Vagina (tissue), 2 donors: ENCODE results near the gene DNMT3B. TPM values are rescaled to one million over a fixed set of nuclear protein-coding genes. Genes with fewer than 3 reads are reported as not detected.
"Not testable (repeated sequence)": the region's sequence is repeated elsewhere in the genome, so short reads cannot be mapped to it uniquely, and the experiment has no call there.

Source experiments
- DNase-seq, 2 donors: peaks; one replicate each; pipeline ENCODE4 v3.0.0-alpha.2; 2017; ENCODE audit errors: extremely low spot score in 2 of 2
- H3K27ac ChIP-seq: fragments of 200-600 bp; sonication (generic); one replicate; pipeline ENCODE4 v1.5.1; 2019
- H3K27me3 ChIP-seq: fragments of 200-600 bp; sonication (generic); one replicate; pipeline ENCODE4 v1.5.1; 2019
- H3K36me3 ChIP-seq, 2 donors: fragments of 200-600 bp; sonication (generic); one replicate each; pipeline ENCODE4 v1.5.1; 2017 to 2019
- H3K4me1 ChIP-seq: fragments of 200-600 bp; sonication (generic); one replicate; pipeline ENCODE4 v1.5.1; 2019
- H3K4me3 ChIP-seq, 2 donors: fragments of 200-600 bp; sonication (generic); 1 replicate in 1 of 2; 2 replicates in 1 of 2; pipeline ENCODE4 v1.5.1; 2016 to 2019
- H3K9me3 ChIP-seq: fragments of 200-600 bp; sonication (generic); one replicate; pipeline ENCODE4 v1.5.1; 2019
- POLR2A ChIP-seq, 2 donors: fragments of 450-650 bp; IDR thresholded peaks; one replicate each; pipeline ENCODE4 v1.6.1; 2017; ENCODE audit warnings: antibody characterized with exemption in 2 of 2, mild to moderate bottlenecking in 2 of 2, moderate library complexity in 2 of 2
- POLR2AphosphoS5 ChIP-seq, 2 donors: sonication (generic); formaldehyde crosslinking; IDR thresholded peaks; one replicate each; pipeline ENCODE4 v1.9.0; 2017; ENCODE audit warnings: antibody characterized with exemption in 2 of 2, mild to moderate bottlenecking in 2 of 2, low read depth in 1 of 2; ENCODE audit not compliant: insufficient read depth in 1 of 2
- intact Hi-C: fragments of 100-400 bp; cut with DNase I; formaldehyde crosslinking; loops from one replicate; pipeline ENCODE4 v1.15.1; 2023
- total RNA-seq: library from RNA; depleted of rRNA; stranded (reverse); fragments of >200 nt; gene quantifications from one replicate; pipeline ENCODE4 v1.2.3, GENCODE V29; 2016
- TF ChIP-seq, protein P1 (sequence below), 3 experiments: fragments of 450-650 bp in 2 of 3; fragments of 200-600 bp in 1 of 3; sonication (generic) in 1 of 3; IDR thresholded peaks; one replicate each; pipeline ENCODE4 v1.5.1; 2017 to 2019; ENCODE audit warnings: antibody characterized with exemption in 3 of 3, mild to moderate bottlenecking in 2 of 3, moderate library complexity in 2 of 3

The DNMT3B gene
- total RNA-seq, 1 donor from 2014 or later = 1.2 TPM

- H3K36me3 ChIP-seq = no peaks in the 10 kb centered on the region
- H3K9me3 ChIP-seq = no peaks in the 10 kb centered on the region
- DNase-seq = no peak
- no peaks in the 10 kb centered on the region for H3K27me3 ChIP-seq
- TF ChIP-seq POLR2AphosphoS5 (IDR thresholded peaks at IDR 0.05; ENCODE audit: insufficient read depth in 1 of 2, low read depth in 1 of 2) (no peak), POLR2A (IDR thresholded peaks at IDR 0.05) (no peak)
- TF ChIP-seq, protein P1, sequence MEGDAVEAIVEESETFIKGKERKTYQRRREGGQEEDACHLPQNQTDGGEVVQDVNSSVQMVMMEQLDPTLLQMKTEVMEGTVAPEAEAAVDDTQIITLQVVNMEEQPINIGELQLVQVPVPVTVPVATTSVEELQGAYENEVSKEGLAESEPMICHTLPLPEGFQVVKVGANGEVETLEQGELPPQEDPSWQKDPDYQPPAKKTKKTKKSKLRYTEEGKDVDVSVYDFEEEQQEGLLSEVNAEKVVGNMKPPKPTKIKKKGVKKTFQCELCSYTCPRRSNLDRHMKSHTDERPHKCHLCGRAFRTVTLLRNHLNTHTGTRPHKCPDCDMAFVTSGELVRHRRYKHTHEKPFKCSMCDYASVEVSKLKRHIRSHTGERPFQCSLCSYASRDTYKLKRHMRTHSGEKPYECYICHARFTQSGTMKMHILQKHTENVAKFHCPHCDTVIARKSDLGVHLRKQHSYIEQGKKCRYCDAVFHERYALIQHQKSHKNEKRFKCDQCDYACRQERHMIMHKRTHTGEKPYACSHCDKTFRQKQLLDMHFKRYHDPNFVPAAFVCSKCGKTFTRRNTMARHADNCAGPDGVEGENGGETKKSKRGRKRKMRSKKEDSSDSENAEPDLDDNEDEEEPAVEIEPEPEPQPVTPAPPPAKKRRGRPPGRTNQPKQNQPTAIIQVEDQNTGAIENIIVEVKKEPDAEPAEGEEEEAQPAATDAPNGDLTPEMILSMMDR (IDR thresholded peaks at IDR 0.05) = no peak
- H3K27ac ChIP-seq = no peak overlapping the region
- no peak overlapping the region for H3K4me3 ChIP-seq
- H3K4me1 ChIP-seq = no peaks in the 10 kb centered on the region
- intact Hi-C loops = no loop called here
Observed at GRCh38 chr20:32756156-32756555, 6.0 kb upstream of the DNMT3B start.

- no peaks in the 10 kb centered on the region for H3K36me3 ChIP-seq
- H3K27ac ChIP-seq = no peak overlapping the region
- intact Hi-C loops = no loop called here
- no peaks in the 10 kb centered on the region for H3K9me3 ChIP-seq
- H3K27me3 ChIP-seq = no peaks in the 10 kb centered on the region
- peaks cover 18% of the 10 kb centered on the region for H3K4me1 ChIP-seq
- peak overlapping the region; percentile 61 to 76 for H3K4me3 ChIP-seq
- no peak for TF ChIP-seq POLR2AphosphoS5 (IDR thresholded peaks at IDR 0.05; ENCODE audit: insufficient read depth in 1 of 2, low read depth in 1 of 2)
- no peak for DNase-seq
Observed at GRCh38 chr20:32761417-32761830, 761 bp upstream of the DNMT3B start.

DNA sequence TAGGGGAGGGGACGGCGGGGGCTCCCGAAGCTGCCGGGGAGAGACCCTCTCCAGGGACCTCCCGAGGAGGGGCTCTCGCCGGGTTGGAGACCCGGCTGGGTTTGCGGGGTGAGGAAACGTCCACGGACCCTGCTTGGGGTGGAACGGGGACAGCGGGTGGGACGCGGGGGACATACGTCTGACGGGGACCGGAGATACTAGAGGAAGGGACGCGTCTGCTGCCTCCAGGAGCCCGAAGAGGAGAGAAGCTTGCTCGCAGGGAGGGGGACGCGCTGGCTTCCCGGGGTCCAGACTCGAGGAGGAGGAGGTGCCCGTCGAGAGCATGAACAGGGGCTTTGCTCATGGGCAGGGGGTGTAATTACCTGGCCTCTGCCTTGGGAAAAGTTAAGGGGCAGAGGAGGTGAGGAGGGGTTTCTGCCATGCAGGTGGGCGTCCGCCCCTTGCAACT, 593 bp downstream of the DNMT3B start:
- intact Hi-C loops = no loop called here
- TF ChIP-seq POLR2A (IDR thresholded peaks at IDR 0.05) (no peak), POLR2AphosphoS5 (IDR thresholded peaks at IDR 0.05; ENCODE audit: insufficient read depth in 1 of 2, low read depth in 1 of 2) (no peak)
- TF ChIP-seq, protein P1 (IDR thresholded peaks at IDR 0.05) = no peak
- H3K9me3 ChIP-seq = no peaks in the 10 kb centered on the region
- H3K27me3 ChIP-seq = no peaks in the 10 kb centered on the region
- peak overlapping the region; percentile 61 to 76 for H3K4me3 ChIP-seq
- no peaks in the 10 kb centered on the region for H3K36me3 ChIP-seq
- peaks cover 18% of the 10 kb centered on the region for H3K4me1 ChIP-seq
- DNase-seq = no peak
- no peak overlapping the region for H3K27ac ChIP-seq

- H3K9me3 ChIP-seq = no peaks in the 10 kb centered on the region
- TF ChIP-seq POLR2A (IDR thresholded peaks at IDR 0.05) = no peak
- no peak for TF ChIP-seq POLR2AphosphoS5 (IDR thresholded peaks at IDR 0.05; ENCODE audit: insufficient read depth in 1 of 2, low read depth in 1 of 2)
- TF ChIP-seq, protein P1 (IDR thresholded peaks at IDR 0.05) = no peak
- H3K4me3 ChIP-seq = peak overlapping the region; percentile 61 to 76
- H3K4me1 ChIP-seq = peaks cover 18% of the 10 kb centered on the region
- intact Hi-C loops = no loop called here
- DNase-seq = no peak
- H3K27ac ChIP-seq = no peak overlapping the region
- H3K36me3 ChIP-seq = no peaks in the 10 kb centered on the region
- H3K27me3 ChIP-seq = no peaks in the 10 kb centered on the region
Observed at GRCh38 chr20:32763202-32764004, 1.2 kb downstream of the DNMT3B start.

DNA sequence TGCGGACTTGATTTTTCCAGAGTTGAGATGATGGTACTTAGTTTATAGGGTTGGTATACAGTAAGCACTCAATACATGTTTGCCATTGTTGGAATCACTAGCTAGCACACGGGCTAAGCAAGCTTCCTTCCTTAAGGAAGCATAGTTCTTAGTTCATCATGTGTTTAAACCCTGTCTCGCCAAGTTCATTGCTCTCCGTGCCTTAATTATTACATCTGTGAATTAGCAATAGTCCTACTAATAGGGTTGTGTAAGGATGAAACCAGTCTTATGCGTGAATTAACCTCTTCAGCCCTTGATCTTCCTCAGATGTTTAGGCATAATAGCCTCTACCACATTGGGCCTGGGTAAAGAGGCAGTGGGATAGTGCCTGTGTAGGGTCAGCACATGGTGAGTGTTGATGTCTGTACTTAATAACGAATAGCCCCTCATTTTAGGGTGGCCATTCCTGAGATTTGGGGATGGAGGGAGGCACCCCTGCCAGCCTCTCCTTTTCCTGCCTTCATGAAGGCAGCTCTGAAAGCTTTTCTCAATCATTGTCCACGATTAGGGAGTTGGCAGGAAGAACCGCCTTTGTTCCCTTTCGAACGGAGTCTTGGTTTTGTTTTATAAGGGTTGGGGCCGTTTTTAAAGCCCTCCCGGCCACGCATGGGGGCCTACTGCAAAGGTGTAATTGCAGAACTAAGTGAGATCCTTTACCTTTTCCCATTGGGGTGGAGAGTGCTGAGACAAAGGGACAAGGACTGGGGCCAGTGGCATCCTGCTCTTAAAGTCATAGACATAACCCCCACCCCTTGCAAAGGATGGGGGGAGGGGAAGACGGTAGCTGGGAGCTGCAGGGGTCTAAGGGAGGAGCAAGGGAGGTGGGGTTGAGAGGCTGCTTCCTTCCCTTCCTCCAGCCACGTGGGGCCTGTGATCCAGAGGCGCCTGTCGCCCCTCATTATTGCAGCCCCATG, 2.1 kb downstream of the DNMT3B start:
- TF ChIP-seq POLR2A (IDR thresholded peaks at IDR 0.05) (no peak), POLR2AphosphoS5 (IDR thresholded peaks at IDR 0.05; ENCODE audit: insufficient read depth in 1 of 2, low read depth in 1 of 2) (no peak)
- TF ChIP-seq, protein P1 (IDR thresholded peaks at IDR 0.05) = no peak
- intact Hi-C loops = no loop called here
- peaks cover 18% of the 10 kb centered on the region for H3K4me1 ChIP-seq
- H3K27me3 ChIP-seq = no peaks in the 10 kb centered on the region
- H3K36me3 ChIP-seq = no peaks in the 10 kb centered on the region
- no peak overlapping the region for H3K27ac ChIP-seq
- DNase-seq = no peak
- H3K9me3 ChIP-seq = no peaks in the 10 kb centered on the region
- no peak overlapping the region for H3K4me3 ChIP-seq

DNA sequence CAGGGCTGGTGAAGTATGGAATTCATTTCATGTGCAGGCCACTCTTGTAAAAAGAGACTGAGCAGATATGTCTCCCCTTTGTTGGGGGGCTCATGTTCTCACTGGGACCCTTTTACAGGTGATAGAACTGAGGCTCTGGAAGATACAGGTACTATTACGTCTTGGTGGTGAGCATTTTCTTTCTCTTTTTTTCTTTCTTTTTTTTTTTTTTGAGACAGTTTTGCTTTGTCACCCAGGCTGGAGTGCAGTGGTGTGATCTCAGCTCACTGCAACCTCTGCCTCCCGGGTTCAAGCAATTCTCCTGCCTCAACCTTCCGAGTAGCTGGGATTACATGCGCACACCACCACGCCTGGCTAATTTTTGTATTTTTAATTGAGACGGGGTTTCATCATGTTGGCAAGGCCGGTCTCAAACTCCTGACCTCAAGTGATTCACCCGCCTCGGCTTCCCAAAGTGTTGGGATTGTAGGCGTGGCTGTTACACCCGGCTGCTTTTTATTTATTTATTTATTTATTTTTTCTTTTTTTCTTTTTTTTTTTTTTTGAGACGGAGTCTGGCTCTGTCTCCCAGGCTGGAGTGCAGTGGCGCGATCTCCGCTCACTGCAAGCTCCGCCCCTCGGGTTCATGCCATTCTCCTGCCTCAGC, 3.2 kb downstream of the DNMT3B start:
- H3K27ac ChIP-seq, intact Hi-C loops, H3K27me3 ChIP-seq, H3K9me3 ChIP-seq, H3K36me3 ChIP-seq, DNase-seq, H3K4me3 ChIP-seq: not testable (repeated sequence)
- H3K4me1 ChIP-seq = peaks cover 18% of the 10 kb centered on the region
